C4-2B (cell line): ENCODE measurements around the gene KICS2.

Experiments
- H3K27ac ChIP-seq: fragments of 450-650 bp; 2 replicates; pipeline ENCODE4 v1.5.1; 2017
- CTCF ChIP-seq: fragments of 450-650 bp; conservative IDR thresholded peaks from 2 replicates; pipeline ENCODE4 v1.5.1; 2017; ENCODE audit warnings: mild to moderate bottlenecking
- ZFX ChIP-seq: fragments of 450-650 bp; IDR thresholded peaks from 2 replicates; pipeline ENCODE4 v1.6.1; 2017

KICS2 gene

GRCh38 chr12:64256166-64256800, 34.2 kb upstream of the KICS2 start:
- peak; percentile 84 for TF ChIP-seq CTCF
- no peak for TF ChIP-seq ZFX
- no peak overlapping the region for H3K27ac ChIP-seq

DNA sequence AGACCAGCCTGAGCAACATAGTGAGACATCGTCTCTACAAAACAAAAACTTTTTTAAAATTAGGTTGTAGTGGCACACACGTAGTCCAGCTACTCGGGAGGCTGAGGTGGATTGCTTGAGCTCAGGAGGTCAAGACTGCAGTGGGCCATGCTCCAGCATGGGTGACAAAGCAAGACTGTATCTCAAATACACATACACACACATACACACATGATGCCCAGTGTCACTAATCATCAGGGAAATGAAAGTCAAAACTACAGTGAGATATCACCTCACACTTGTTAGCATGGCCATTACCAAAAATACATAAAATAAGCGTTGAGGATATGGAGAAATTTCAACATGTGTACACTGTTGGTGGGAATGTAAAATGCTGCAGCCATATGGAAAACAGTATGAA, 33.2 kb upstream of the KICS2 start:
- H3K27ac ChIP-seq = no peak overlapping the region
- TF ChIP-seq CTCF = no peak
- TF ChIP-seq ZFX = no peak

GRCh38 chr12:64253356-64253755, 31.3 kb upstream of the KICS2 start:
- no peak for TF ChIP-seq ZFX
- no peak for TF ChIP-seq CTCF
- no peak overlapping the region for H3K27ac ChIP-seq

GRCh38 chr12:64252681-64253080, 30.6 kb upstream of the KICS2 start:
- TF ChIP-seq ZFX = no peak
- no peak for TF ChIP-seq CTCF
- H3K27ac ChIP-seq = no peak overlapping the region

DNA sequence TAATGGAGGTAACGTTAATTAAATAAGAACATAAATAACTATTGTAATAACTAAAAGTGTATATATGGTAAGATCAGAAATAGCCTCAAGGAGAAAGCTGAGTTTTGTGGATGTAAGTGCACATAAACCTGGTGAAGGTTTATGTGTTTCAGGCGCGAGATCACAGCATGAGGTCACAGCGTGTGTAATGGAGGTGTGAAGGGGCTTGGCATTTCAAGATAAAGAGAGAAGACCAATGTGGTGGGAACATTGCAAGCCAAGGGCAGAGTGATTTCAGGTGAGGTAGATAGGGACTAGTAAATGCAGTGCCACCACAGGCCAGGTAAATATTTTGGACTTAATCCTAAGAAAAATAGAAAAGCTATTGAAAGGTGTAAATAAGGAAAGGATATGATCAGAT, 21.7 kb upstream of the KICS2 start:
- H3K27ac ChIP-seq = no peak overlapping the region
- TF ChIP-seq ZFX (no peak), CTCF (no peak)

DNA sequence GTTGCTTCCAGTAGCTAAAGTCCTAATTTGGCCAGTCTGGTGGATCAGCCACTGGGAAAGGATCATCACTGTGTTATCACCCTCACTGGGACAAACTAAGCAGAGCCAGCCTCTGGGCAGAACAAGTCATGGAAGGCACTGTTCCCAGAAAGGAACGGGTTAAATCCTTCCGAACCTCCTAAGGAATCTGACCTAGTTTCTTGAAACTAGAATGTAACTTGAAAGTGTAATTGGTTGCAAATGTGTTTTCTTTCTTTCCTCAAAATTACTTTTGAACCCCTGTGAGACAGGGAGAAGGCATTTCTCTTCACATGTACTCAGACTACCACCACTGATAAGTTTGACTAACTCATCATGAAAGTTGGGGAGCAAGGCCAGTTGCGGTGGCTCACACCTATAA, 18.7 kb upstream of the KICS2 start:
- H3K27ac ChIP-seq = no peak overlapping the region
- TF ChIP-seq ZFX (no peak), CTCF (no peak)

- no peak overlapping the region for H3K27ac ChIP-seq
- TF ChIP-seq CTCF (no peak), ZFX (no peak)
These were observed 15.3 kb upstream of the KICS2 start for GRCh38 chr12:64237382-64237781.
